GM10266 (cell line): Measurements from ENCODE around the gene RHBG.
"Not testable (repeated sequence)": the region's sequence is repeated elsewhere in the genome, so short reads cannot be mapped to it uniquely, and the experiment has no call there.

Experiments used
- DNase-seq: peaks from one replicate; pipeline ENCODE4 v3.0.0; 2012; ENCODE audit errors: extremely low spot score
- TF ChIP-seq, protein P1 (sequence below): IDR thresholded peaks from 2 replicates; pipeline ENCODE4 v1.5.1; 2012; ENCODE audit warnings: mild to moderate bottlenecking, low read depth; ENCODE audit not compliant: control insufficient read depth, insufficient read depth; ENCODE audit errors: missing control alignments

Gene RHBG

GRCh38 chr1:156366378-156367166 lies 2.4 kb upstream of the RHBG start:
- DNase-seq: no peak
- TF ChIP-seq, protein P1, sequence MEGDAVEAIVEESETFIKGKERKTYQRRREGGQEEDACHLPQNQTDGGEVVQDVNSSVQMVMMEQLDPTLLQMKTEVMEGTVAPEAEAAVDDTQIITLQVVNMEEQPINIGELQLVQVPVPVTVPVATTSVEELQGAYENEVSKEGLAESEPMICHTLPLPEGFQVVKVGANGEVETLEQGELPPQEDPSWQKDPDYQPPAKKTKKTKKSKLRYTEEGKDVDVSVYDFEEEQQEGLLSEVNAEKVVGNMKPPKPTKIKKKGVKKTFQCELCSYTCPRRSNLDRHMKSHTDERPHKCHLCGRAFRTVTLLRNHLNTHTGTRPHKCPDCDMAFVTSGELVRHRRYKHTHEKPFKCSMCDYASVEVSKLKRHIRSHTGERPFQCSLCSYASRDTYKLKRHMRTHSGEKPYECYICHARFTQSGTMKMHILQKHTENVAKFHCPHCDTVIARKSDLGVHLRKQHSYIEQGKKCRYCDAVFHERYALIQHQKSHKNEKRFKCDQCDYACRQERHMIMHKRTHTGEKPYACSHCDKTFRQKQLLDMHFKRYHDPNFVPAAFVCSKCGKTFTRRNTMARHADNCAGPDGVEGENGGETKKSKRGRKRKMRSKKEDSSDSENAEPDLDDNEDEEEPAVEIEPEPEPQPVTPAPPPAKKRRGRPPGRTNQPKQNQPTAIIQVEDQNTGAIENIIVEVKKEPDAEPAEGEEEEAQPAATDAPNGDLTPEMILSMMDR: no peak

- TF ChIP-seq, protein P1: no peak
- no peak for DNase-seq
Measured at GRCh38 chr1:156367383-156368156, 1.4 kb upstream of the RHBG start.

DNA sequence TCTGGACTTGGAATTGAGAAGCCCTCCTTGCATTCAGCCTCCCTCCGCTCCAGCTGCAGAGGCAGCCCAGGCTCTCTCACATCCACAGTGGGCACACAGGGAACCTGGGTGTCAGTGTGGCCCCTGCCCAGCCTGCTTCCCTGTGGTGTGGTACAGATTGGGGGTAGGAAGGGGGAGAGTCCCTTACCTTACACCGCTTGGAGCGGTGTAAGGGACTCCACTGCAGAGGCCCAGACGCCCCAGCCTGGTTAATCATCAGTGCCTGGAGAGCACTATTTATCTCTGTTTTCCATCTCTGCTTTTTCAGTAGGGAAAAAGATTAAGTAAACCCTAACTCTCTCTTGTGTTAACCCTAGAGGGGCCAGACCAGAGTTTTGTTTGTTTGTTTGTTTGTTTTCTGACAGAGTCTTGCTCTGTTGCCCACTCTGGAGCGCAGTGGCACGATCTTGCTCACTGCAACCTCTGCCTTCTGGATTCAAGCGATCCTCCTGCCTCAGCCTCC lies 803 bp upstream of the RHBG start:
- TF ChIP-seq, protein P1: no peak
- DNase-seq: no peak

GRCh38 chr1:156369685-156370286 lies 775 bp downstream of the RHBG start:
- not testable (repeated sequence) for DNase-seq

DNA sequence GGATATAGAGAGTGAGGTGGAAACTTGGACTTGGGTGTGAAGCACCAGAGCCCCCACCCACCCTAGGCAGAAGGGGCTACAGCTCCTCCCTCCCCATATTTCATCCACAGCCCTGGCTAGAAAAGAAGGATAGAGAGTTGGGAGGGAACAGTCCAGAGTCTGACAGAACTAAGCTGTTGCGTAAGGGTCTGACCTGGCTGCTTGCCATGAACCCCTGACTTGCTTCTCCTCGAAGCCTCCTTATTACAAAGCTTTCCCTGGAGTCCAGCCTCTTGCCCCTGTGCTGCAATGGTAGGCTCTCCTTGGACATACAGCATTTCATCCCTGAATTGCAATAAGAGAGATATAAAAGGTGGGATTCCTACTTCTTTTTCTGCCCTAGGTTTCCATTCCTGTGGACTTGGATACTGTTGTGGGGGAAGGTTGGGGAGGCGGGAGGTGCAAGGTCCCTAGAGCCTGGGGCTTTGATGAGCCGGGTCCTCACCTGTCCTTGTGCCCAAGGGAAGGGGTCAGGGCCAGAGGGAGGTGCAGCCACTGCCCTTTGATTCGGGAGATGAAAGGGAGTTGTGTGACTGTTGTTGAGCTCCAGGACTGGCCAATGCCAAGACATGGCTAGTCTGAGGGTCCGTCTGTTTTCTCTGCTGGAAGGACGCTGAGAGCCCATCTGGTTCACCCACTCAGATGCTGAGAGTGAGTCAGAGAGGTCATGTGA lies 2.7 kb downstream of the RHBG start:
- no peak for DNase-seq
- TF ChIP-seq, protein P1: no peak

DNA sequence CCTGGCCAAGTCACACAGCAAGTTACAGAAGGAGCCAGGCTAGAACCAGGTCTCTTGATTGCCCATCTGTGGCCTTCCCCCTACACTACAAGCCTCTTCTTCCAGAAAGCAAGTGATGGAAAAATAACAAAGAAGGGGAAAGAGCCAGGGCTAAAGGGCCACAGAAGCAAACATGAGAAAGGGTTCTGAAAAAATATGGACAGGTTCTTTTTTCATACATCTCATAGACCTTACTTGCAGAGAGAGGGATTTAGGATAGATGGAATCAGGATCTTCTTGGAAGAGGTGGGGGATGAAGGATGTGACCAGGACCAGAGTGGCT lies 3.2 kb downstream of the RHBG start:
- TF ChIP-seq, protein P1: no peak
- DNase-seq: no peak

DNA sequence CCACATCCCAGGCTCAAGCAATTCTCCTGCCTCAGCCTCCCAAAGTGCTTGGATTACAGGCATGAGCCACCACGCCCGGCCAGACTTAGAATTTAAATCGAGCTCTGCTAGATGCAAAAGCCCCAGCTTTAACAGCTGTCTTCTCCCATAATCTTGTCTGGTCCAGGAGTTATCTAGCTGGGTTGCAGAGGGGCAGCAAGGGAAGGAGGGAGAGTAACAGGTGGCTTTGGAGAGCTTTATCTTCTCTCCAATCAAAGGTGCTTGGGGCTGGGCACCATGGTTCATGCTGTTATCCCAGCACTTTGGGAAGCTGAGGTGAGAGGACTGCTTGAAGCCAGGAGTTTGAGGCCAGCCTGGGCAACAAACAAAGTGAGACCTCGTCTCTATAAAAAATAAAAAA lies 3.9 kb downstream of the RHBG start:
- DNase-seq: no peak
- TF ChIP-seq, protein P1: no peak
